Neuronal stem cell (in vitro differentiated cells): ENCODE results near the gene SLC6A9.
A peak's percentile ranks its signal among the peaks of the same experiment; 100 is the strongest.

ENCODE experiments used
- DNase-seq: peaks from one replicate; pipeline ENCODE4 v3.0.0-alpha.2; 2013; ENCODE audit warnings: low spot score
- H2AFZ ChIP-seq: one replicate; pipeline ENCODE4 v1.6.1; 2013; ENCODE audit warnings: mild to moderate bottlenecking, low read length, inconsistent platforms
- H2AK5ac ChIP-seq: 2 replicates; pipeline ENCODE4 v1.6.1; 2013; ENCODE audit warnings: low read depth, mild to moderate bottlenecking, inconsistent platforms, low read length, moderate library complexity, mixed read lengths
- H2BK120ac ChIP-seq: 2 replicates; pipeline ENCODE4 v1.6.1; 2013; ENCODE audit warnings: low read depth, mild to moderate bottlenecking, inconsistent platforms, low read length, moderate library complexity, mixed read lengths
- H2BK12ac ChIP-seq: one replicate; pipeline ENCODE4 v1.6.1; 2013; ENCODE audit warnings: low read length, inconsistent platforms
- H2BK15ac ChIP-seq: 2 replicates; pipeline ENCODE4 v1.6.1; 2013; ENCODE audit warnings: mild to moderate bottlenecking, low read length, inconsistent platforms, mixed read lengths
- H2BK5ac ChIP-seq: one replicate; pipeline ENCODE4 v1.6.1; 2013; ENCODE audit warnings: inconsistent platforms, mild to moderate bottlenecking, low read length, moderate library complexity
- H3K14ac ChIP-seq: one replicate; pipeline ENCODE4 v1.6.1; 2013; ENCODE audit warnings: low read length, inconsistent platforms
- H3K18ac ChIP-seq: 2 replicates; pipeline ENCODE4 v1.6.1; 2013; ENCODE audit warnings: low read length, inconsistent platforms
- H3K23ac ChIP-seq: 2 replicates; pipeline ENCODE4 v1.6.1; 2013; ENCODE audit warnings: low read depth, mild to moderate bottlenecking, mixed read lengths, low read length, inconsistent platforms; ENCODE audit not compliant: poor library complexity
- H3K27ac ChIP-seq: replicated peaks from 3 replicates; pipeline ENCODE4 v1.5.1; 2013; ENCODE audit warnings: low read length, inconsistent platforms
- H3K27me3 ChIP-seq, 3 experiments: 2 replicates each; pipeline ENCODE4 v1.6.1; 2013; ENCODE audit warnings: low read length in 3 of 3, mild to moderate bottlenecking in 2 of 3, inconsistent platforms in 1 of 3, low read depth in 1 of 3, mixed read lengths in 1 of 3, moderate library complexity in 1 of 3; ENCODE audit not compliant: control insufficient read depth in 3 of 3, insufficient read depth in 3 of 3
- H3K36me3 ChIP-seq, 2 donors: replicated peaks in 1 of 2; 2 replicates each; pipeline ENCODE4 v1.6.1; 2013; ENCODE audit warnings: low read length in 2 of 2; ENCODE audit not compliant: control insufficient read depth in 2 of 2, insufficient read depth in 2 of 2
- H3K4ac ChIP-seq: 2 replicates; pipeline ENCODE4 v1.6.1; 2013; ENCODE audit warnings: inconsistent platforms, mild to moderate bottlenecking, low read length, moderate library complexity
- H3K4me1 ChIP-seq, 2 donors: 1 replicate in 1 of 2; 2 replicates in 1 of 2; pipeline ENCODE4 v1.6.1; 2013; ENCODE audit warnings: low read length in 2 of 2, low read depth in 1 of 2; ENCODE audit not compliant: control insufficient read depth in 2 of 2, insufficient read depth in 1 of 2
- H3K4me2 ChIP-seq: one replicate; pipeline ENCODE4 v1.6.1; 2013; ENCODE audit warnings: mild to moderate bottlenecking, low read length, inconsistent platforms; ENCODE audit not compliant: insufficient read depth, poor library complexity, severe bottlenecking
- H3K4me3 ChIP-seq, 2 donors: 2 replicates each; pipeline ENCODE4 v1.5.1; 2013; ENCODE audit warnings: low read length in 2 of 2, mild to moderate bottlenecking in 2 of 2, inconsistent platforms in 1 of 2, moderate library complexity in 1 of 2
- H3K79me1 ChIP-seq: one replicate; pipeline ENCODE4 v1.6.1; 2013; ENCODE audit warnings: low read depth, mild to moderate bottlenecking, inconsistent platforms, low read length, moderate library complexity
- H3K9ac ChIP-seq: one replicate; pipeline ENCODE4 v1.6.1; 2013; ENCODE audit warnings: mild to moderate bottlenecking, low read depth, low read length, inconsistent platforms; ENCODE audit not compliant: poor library complexity
- H3K9me3 ChIP-seq, 2 donors: replicated peaks in 1 of 2; 2 replicates each; pipeline versions ENCODE3 to v1.6.1; 2013; ENCODE audit warnings: low read length in 2 of 2, mild to moderate bottlenecking in 2 of 2, inconsistent platforms in 1 of 2, low read depth in 1 of 2, mixed read lengths in 1 of 2, moderate library complexity in 1 of 2; ENCODE audit not compliant: control insufficient read depth in 2 of 2, insufficient read depth in 1 of 2
- H4K8ac ChIP-seq: one replicate; pipeline ENCODE4 v1.6.1; 2013; ENCODE audit warnings: low read depth, mild to moderate bottlenecking, inconsistent platforms, low read length, moderate library complexity
- H4K91ac ChIP-seq: one replicate; pipeline ENCODE4 v1.6.1; 2013; ENCODE audit warnings: low read length, low read depth, mild to moderate bottlenecking, inconsistent platforms; ENCODE audit not compliant: poor library complexity
- WGBS, 2 donors: extraction: QIAGEN DNeasy Blood & Tissue Kit; methylation state at CpG; one replicate each; pipeline ENCODE4 v1.1.7; 2013; ENCODE audit warnings: missing lambda C conversion rate in 2 of 2, mixed read lengths in 1 of 2; ENCODE audit not compliant: insufficient read length in 2 of 2, insufficient replicate concordance in 1 of 2; ENCODE audit errors: extremely low coverage in 2 of 2; 5-methylcytosine and 5-hydroxymethylcytosine counted together

The SLC6A9 gene

DNA sequence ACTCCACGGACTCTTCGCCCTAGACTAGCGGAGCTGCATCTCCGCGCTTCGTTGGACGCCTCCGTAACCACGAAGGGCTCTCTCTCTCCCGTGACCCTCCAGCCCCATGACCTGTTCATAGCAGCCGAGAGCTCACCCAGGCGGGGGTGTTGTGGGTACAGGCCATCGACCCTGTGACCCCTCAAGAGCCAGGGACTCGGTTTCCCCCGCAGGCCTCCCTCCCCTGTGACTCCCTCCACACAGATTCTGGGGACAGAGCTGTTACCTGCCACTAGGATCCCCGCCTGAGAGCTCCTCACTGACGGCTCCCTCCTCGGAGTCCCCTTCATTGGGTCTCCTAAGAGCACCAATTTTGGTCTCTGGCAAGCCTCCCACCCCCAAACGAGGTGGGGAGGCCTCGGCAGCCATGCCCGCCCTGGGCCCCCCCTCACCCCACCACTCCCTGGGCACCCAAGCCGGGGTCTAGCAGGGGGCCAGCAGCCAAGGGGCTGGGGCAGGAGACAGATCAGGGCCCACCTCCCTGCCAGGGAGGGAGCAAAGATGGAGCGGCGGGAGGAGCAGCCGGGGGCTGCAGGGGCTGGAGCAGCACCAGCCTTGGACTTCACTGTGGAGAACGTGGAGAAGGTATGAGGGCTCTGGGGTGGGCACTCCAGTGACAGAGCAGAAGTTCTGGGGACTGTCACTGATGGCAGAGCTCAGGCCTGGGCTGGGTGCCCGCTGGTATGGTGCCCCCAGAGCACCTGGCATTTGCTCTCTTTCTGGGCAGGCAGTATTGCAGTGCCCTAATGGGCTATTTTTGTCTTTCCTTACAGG is 84.0 kb downstream of the SLC6A9 start:
- Histone ChIP-seq H3K4ac (peak overlapping the region; percentile 77), H2AK5ac (peak overlapping the region; percentile 76), H2BK120ac (no peak overlapping the region), H3K14ac (peak overlapping the region; percentile 89), H2BK5ac (peak overlapping the region; percentile 97), H3K4me3 (peak overlapping the region; percentile 83 to 89), H4K91ac (no peak overlapping the region), H2BK12ac (peak overlapping the region; percentile 11), H3K9ac (peak overlapping the region; percentile 93), H3K23ac (peak overlapping the region; percentile 89), H3K18ac (peak overlapping the region; percentile 93), H3K4me2 (peak overlapping the region; percentile 95), H3K27me3 (no peaks in the 10 kb centered on the region), H3K9me3 (no peaks in the 10 kb centered on the region), H3K4me1 (peaks cover 9 to 11% of the 10 kb centered on the region in 2 donors), H3K79me1 (peaks cover 3% of the 10 kb centered on the region), H3K36me3 (peaks cover 5 to 17% of the 10 kb centered on the region in 2 donors), H3K27ac (no peak overlapping the region), H4K8ac (no peak overlapping the region), H2AFZ (peak overlapping the region; percentile 99), H2BK15ac (peak overlapping the region; percentile 56)
- DNase-seq, result no peak
- no CpG with 5 or more reads among the region's 27 CpGs for WGBS, 2 donors
